HG02840 (cell line): ENCODE results near the gene HACD2.
"Not testable (repeated sequence)": the region's sequence is repeated elsewhere in the genome, so short reads cannot be mapped to it uniquely, and the experiment has no call there.

Source experiments
- ATAC-seq: cut with Tn5 transposase; IDR thresholded peaks from one replicate; pipeline ENCODE4 v1.9.1; 2021; ENCODE audit warnings: mild to moderate bottlenecking, moderate library complexity, moderate number of reproducible peaks; ENCODE audit not compliant: unreplicated experiment, low FRiP score

HACD2 gene

GRCh38 chr3:123487063-123487462, 97.8 kb downstream of the HACD2 start:
- not testable (repeated sequence) for ATAC-seq

GRCh38 chr3:123486460-123486859, 98.4 kb downstream of the HACD2 start:
- no peak for ATAC-seq

- ATAC-seq: no peak
Measured at GRCh38 chr3:123485551-123485950, 99.3 kb downstream of the HACD2 start.

GRCh38 chr3:123483146-123483545, 101.7 kb downstream of the HACD2 start:
- ATAC-seq: no peak

GRCh38 chr3:123481722-123482457, 103.0 kb downstream of the HACD2 start:
- ATAC-seq: no peak

GRCh38 chr3:123481071-123481470, 103.8 kb downstream of the HACD2 start:
- ATAC-seq: no peak

- no peak for ATAC-seq
Measured at GRCh38 chr3:123480428-123480827, 104.4 kb downstream of the HACD2 start.

- no peak for ATAC-seq
Measured at GRCh38 chr3:123479891-123480290, 105.0 kb downstream of the HACD2 start.

GRCh38 chr3:123478314-123478713, 106.5 kb downstream of the HACD2 start:
- ATAC-seq: no peak

- ATAC-seq: no peak
Measured at GRCh38 chr3:123476967-123477750, 107.7 kb downstream of the HACD2 start.

GRCh38 chr3:123475786-123476185, 109.1 kb downstream of the HACD2 start:
- no peak for ATAC-seq

- no peak for ATAC-seq
Measured at GRCh38 chr3:123471106-123471505, 113.7 kb downstream of the HACD2 start.

- no peak for ATAC-seq
Measured at GRCh38 chr3:123469323-123469995, 115.4 kb downstream of the HACD2 start.

- no peak for ATAC-seq
Measured at GRCh38 chr3:123467046-123467445, 117.8 kb downstream of the HACD2 start.

GRCh38 chr3:123464211-123464610, 120.6 kb downstream of the HACD2 start:
- ATAC-seq: no peak

- ATAC-seq: no peak
Measured at GRCh38 chr3:123459862-123460261, 125.0 kb downstream of the HACD2 start.

GRCh38 chr3:123458255-123458654, 126.6 kb downstream of the HACD2 start:
- no peak for ATAC-seq

GRCh38 chr3:123457841-123458240, 127.0 kb downstream of the HACD2 start:
- no peak for ATAC-seq

- ATAC-seq: no peak
Measured at GRCh38 chr3:123453675-123454074, 131.2 kb downstream of the HACD2 start.

- ATAC-seq: no peak
Measured at GRCh38 chr3:123451186-123451585, 133.7 kb downstream of the HACD2 start.

GRCh38 chr3:123449997-123450604, 134.8 kb downstream of the HACD2 start:
- no peak for ATAC-seq
